ENCODE data around the gene RPGRIP1.

- no peak for TF ChIP-seq CTCF (IDR thresholded peaks at IDR 0.05)
- TF ChIP-seq POLR2A (IDR thresholded peaks at IDR 0.05): no peak
Observed at GRCh38 chr14:21234112-21234511, 45.8 kb upstream of the RPGRIP1 start.

Measured in prostate gland (tissue), 2 donors.